Keratinocyte (primary cell): ENCODE measurements around the gene VSIG4.

ENCODE experiments used
- CTCF ChIP-seq, 3 experiments: IDR thresholded peaks in 1 of 3; conservative IDR thresholded peaks in 1 of 3; optimal IDR thresholded peaks in 1 of 3; 2 replicates in 2 of 3; 3 replicates in 1 of 3; pipeline versions ENCODE3 to v1.5.1; 2011; ENCODE audit warnings: low read length in 3 of 3, mild to moderate bottlenecking in 3 of 3, moderate library complexity in 2 of 3, control low read depth in 1 of 3, inconsistent platforms in 1 of 3; ENCODE audit not compliant: insufficient read depth in 2 of 3; ENCODE audit errors: extremely low read depth in 1 of 3
- EZH2 ChIP-seq: IDR thresholded peaks from one replicate; pipeline ENCODE4 v1.6.1; 2012; ENCODE audit warnings: inconsistent platforms, mild to moderate bottlenecking, low read length, moderate library complexity

DNA sequence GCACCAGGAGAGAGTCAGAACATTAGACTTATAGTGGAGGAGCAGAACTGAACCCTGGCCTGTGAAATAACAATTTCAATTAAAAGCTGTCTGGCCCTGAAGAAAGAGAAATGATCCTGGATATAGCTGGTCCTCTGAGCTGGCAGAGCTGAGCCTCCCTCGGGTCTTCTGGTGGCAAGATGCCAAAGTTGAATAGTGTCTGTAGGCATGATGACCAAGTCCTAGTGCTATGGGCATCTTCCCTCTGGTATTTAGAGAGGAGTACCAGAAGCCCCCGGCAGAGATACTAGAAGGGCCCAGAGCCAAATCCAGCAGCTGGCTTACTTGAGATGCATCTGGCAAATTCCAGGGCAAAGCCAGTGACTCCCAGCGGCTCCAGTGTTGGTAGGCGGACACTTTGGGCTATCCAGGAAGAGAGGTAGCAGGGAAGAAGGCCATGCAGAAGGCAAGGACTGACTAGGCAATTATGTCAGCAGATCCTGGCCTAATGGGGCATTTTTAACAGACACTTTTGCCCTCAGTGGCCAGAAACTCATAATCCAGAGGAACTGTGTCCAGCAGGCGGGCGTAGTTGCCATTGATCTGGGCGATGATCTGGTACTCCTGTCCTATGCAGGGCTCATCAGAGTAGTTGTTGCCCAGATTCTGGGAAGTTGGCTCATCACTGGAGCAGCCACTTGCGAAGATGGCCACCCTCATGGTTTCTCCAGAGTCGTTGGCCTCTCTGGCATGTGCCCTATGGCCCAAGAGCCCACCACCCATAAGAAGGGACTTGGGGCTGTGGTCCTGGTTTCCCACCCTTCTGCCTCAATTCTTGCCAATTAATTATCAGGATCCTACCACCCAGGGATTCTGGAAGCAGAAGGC lies 17.9 kb downstream of the VSIG4 start:
- no peak for TF ChIP-seq CTCF (optimal IDR thresholded peaks at IDR 0.05 in 1 of 3, IDR thresholded peaks at IDR 0.05 in 1 of 3, conservative IDR thresholded peaks at IDR 0.05 in 1 of 3; ENCODE audit: extremely low read depth in 1 of 3, insufficient read depth in 2 of 3, low read length in 3 of 3)
- no peak for TF ChIP-seq EZH2
